C4-2B (cell line): Measurements from ENCODE around the gene CCDC34.

Experiments
- ZFX ChIP-seq: fragments of 450-650 bp; IDR thresholded peaks from 2 replicates; pipeline ENCODE4 v1.6.1; 2017
- TF ChIP-seq, protein P1 (sequence below): fragments of 450-650 bp; conservative IDR thresholded peaks from 2 replicates; pipeline ENCODE4 v1.5.1; 2017; ENCODE audit warnings: mild to moderate bottlenecking

DNA sequence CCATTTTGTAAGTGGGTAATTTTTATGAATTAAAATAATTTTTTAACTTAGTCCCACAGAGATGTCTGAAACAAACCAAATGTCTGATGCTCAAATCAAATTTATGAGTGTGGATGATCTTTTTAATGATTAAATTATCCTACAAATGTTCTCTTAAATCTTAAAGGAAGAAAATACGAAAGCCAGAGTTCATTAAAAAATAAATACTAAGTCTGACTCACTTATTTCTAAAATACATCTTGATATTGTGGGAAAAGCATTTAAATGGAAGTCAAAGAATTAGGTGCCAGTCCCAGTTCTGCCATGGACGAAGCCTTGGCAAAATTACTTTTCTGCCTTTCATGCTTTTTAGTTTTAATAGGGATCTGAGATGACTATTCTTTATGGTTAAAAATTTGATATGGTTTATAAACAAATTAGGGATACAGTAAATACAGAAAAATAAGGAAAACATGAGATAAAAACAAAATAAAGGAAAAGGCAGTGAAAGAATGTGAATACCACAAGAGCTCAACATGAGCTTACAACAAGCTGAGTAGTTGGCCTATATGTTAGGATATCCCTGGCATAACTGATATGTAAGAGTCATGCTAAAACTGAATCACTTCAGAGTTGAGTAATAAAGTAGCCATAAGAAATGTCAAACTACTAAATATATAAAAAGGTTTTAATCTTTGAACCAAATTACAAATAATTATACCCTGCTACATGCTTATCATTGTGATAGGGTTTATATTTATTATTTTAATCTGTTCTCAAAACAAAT is 9.2 kb downstream of the CCDC34 start:
- TF ChIP-seq, protein P1, sequence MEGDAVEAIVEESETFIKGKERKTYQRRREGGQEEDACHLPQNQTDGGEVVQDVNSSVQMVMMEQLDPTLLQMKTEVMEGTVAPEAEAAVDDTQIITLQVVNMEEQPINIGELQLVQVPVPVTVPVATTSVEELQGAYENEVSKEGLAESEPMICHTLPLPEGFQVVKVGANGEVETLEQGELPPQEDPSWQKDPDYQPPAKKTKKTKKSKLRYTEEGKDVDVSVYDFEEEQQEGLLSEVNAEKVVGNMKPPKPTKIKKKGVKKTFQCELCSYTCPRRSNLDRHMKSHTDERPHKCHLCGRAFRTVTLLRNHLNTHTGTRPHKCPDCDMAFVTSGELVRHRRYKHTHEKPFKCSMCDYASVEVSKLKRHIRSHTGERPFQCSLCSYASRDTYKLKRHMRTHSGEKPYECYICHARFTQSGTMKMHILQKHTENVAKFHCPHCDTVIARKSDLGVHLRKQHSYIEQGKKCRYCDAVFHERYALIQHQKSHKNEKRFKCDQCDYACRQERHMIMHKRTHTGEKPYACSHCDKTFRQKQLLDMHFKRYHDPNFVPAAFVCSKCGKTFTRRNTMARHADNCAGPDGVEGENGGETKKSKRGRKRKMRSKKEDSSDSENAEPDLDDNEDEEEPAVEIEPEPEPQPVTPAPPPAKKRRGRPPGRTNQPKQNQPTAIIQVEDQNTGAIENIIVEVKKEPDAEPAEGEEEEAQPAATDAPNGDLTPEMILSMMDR, result no peak
- no peak for TF ChIP-seq ZFX
